Adipose tissue (tissue), 3 donors: ENCODE data around the gene ZNF304. TPM values are rescaled to one million over a fixed set of nuclear protein-coding genes. Genes with fewer than 3 reads are reported as not detected.

Source experiments
- H3K27ac ChIP-seq: one replicate; pipeline ENCODE4 v1.5.1; 2013; ENCODE audit warnings: low read depth, low read length
- WGBS, 3 donors: extraction: QIAGEN DNeasy Blood & Tissue Kit; methylation state at CpG; one replicate each; pipeline ENCODE4 v1.1.7; 2013; 5-methylcytosine and 5-hydroxymethylcytosine counted together
- polyA plus RNA-seq, 3 donors: library from polyadenylated mRNA; stranded (reverse); fragments of 200-250 nt; gene quantifications; one replicate each; pipeline ENCODE4 v1.2.3, GENCODE V29; 2013
- donor health status: healthy with polysubstance abuse.
- donor health status: Bipolar disorder and iron deficiency.
- donor health status: healthy.

ZNF304 gene
- polyA plus RNA-seq, 3 donors, result 1.7 to 2.3 (median 1.8) TPM

DNA sequence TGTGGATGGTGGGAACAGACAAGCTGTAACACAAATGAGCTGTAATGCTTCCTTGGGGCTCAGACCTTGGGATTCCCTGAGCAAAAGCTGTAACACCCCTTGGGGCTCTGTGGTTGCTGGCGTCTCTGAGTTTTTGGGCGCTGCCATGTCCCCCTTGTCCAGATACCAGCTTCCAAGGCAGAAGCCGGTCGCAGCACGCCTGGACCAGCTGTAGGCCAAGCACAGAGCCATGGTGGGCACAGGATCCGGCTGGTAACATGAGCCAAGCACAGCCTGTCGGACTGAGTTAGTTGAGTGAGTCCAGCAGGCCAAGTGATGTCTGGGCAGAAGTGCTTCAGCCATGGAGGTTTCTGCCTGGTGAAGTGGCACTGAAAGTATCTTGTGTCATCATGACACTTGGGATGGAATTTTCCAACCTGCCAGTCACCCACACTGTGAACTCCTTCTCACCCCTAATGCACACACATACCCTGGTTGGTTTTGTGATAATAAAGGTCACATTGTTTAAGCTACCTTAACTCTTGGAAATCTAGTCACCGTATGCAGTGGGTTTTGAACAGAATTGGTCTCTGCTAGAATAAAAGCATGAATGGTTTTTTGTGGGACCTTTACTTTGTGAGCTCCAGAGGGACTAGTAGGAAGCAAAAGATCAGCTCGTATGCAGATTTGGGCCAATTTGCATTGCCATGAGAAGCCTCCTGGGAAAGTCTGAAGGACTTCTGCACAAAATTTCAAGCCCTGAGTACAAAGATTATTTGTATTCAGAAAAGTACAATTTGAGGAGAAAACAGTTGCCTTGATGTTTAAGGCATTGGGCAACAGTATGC is 52.9 kb downstream of the ZNF304 start:
- H3K27ac ChIP-seq, result no peak overlapping the region
- WGBS, 3 donors, result 87 to 95% (median 90%) methylated on average over 9 of the region's 9 CpGs

DNA sequence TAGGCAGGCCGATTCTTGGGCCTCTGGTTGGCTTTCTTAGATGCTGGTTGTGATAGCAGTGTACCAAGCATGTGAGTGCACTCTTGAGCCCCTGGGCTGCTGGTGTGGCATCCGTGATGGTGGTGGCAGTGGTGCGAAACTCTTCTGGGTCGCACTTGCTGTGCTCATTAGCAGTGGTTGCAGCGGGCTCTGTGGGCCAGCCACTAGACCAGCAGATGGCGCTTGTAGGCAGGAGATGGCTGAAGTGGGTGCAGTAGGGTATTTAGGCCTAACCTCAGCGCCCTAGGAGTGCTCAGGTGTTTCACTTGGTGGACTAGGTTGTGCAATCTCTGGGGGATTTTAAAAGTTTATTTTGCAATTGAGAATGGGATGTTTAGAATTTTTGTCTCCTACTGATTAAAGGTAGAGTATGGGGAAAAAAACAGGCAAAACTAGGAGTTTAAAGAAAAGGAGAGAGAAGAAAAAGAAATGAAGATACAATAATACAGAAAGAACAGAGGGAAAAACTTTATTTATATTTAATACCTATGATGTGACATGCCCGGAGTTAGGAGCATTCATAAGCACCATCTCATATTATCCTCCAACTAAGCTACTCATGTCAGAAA is 55.5 kb downstream of the ZNF304 start:
- 15 to 18% (median 17%) methylated on average over 8 of the region's 8 CpGs for WGBS, 3 donors
- H3K27ac ChIP-seq, result no peak overlapping the region

Other genes starting within 250 kb of the ZNF304 start
- not detected for gene USP29, start 231.3 kb upstream of the ZNF304 start, polyA plus RNA-seq
- gene ZIM3, start 206.1 kb upstream of the ZNF304 start, polyA plus RNA-seq, result not detected
- gene DUXA, start 183.8 kb upstream of the ZNF304 start, polyA plus RNA-seq, result not detected
- gene ZNF264, start 159.8 kb upstream of the ZNF304 start, polyA plus RNA-seq, result 10 to 100 TPM in 1 of 3 donors, 1 to 10 TPM in 2; 2.7 to 12.6 (median 4.6) TPM
- gene AURKC, start 120.2 kb upstream of the ZNF304 start, polyA plus RNA-seq, result 1 to 10 TPM in 1 of 3 donors, under 1 TPM in 2; 0.36 to 2.0 (median 0.94) TPM
- gene ZNF805, start 110.6 kb upstream of the ZNF304 start, polyA plus RNA-seq, result 1 to 10 TPM in 2 of 3 donors, under 1 TPM in 1; 0.90 to 1.4 (median 1.1) TPM
- 1 to 10 TPM in 2 of 3 donors, under 1 TPM in 1; 0.39 to 3.0 (median 1.9) TPM for gene ZNF460, start 70.8 kb upstream of the ZNF304 start, polyA plus RNA-seq
- gene ZNF543, start 30.8 kb upstream of the ZNF304 start, polyA plus RNA-seq, result 1 to 10 TPM in 1 of 3 donors, under 1 TPM in 2; 0.63 to 1.6 (median 0.97) TPM
- gene TRAPPC2B, start 12.3 kb downstream of the ZNF304 start, polyA plus RNA-seq, result 10 to 100 TPM in 2 of 3 donors, 1 to 10 TPM in 1; 8.9 to 23.1 (median 14.0) TPM
- gene ZNF547, start 12.3 kb downstream of the ZNF304 start, polyA plus RNA-seq, result 1 to 10 TPM in 1 of 3 donors, under 1 TPM in 2; 0.54 to 1.1 (median 0.72) TPM
- gene ZNF548, start 38.6 kb downstream of the ZNF304 start, polyA plus RNA-seq, result 1 to 10 TPM; 3.9 to 6.1 (median 6.1) TPM
- 1 to 10 TPM; 2.0 to 3.1 (median 2.2) TPM for gene ZNF17, start 59.9 kb downstream of the ZNF304 start, polyA plus RNA-seq
- 1 to 10 TPM; 1.8 to 7.4 (median 7.0) TPM for gene ZNF749, start 84.1 kb downstream of the ZNF304 start, polyA plus RNA-seq
- gene VN1R1, start 105.9 kb downstream of the ZNF304 start, polyA plus RNA-seq, result under 1 TPM in 2 of 3 donors, not detected in 1; 0.16 to 0.23 TPM
- gene ZNF772, start 126.3 kb downstream of the ZNF304 start, polyA plus RNA-seq, result 1 to 10 TPM; 1.1 to 2.1 (median 1.8) TPM
- gene ZNF419, start 136.5 kb downstream of the ZNF304 start, polyA plus RNA-seq, result 1 to 10 TPM; 2.8 to 3.6 (median 3.0) TPM
- 1 to 10 TPM; 2.1 to 3.3 (median 3.2) TPM for gene ZNF773, start 148.7 kb downstream of the ZNF304 start, polyA plus RNA-seq
- 1 to 10 TPM; 1.2 to 1.9 (median 1.3) TPM for gene ZNF549, start 176.1 kb downstream of the ZNF304 start, polyA plus RNA-seq
- 1 to 10 TPM; 1.5 to 3.2 (median 2.6) TPM for gene ZNF550, start 208.6 kb downstream of the ZNF304 start, polyA plus RNA-seq
- 1 to 10 TPM in 2 of 3 donors, under 1 TPM in 1; 0.90 to 2.0 (median 1.2) TPM for gene ZNF416, start 227.6 kb downstream of the ZNF304 start, polyA plus RNA-seq
- gene ZIK1, start 232.9 kb downstream of the ZNF304 start, polyA plus RNA-seq, result 1 to 10 TPM in 2 of 3 donors, under 1 TPM in 1; 0.45 to 1.3 (median 1.2) TPM
- 1 to 10 TPM in 2 of 3 donors, under 1 TPM in 1; 0.94 to 1.9 (median 1.0) TPM for gene ZNF530, start 248.6 kb downstream of the ZNF304 start, polyA plus RNA-seq